Inflammatory macrophage treated with lipopolysaccharide for 1 hour (primary cell): ENCODE data around the gene FAS.

Source experiments
- DNase-seq, 2 donors: peaks; one replicate each; pipeline ENCODE4 v3.0.0-alpha.2; 2020 to 2022

Gene FAS

GRCh38 chr10:88971221-88972061 is 19.2 kb upstream of the FAS start:
- no peak for DNase-seq

GRCh38 chr10:88974012-88974411 is 16.6 kb upstream of the FAS start:
- DNase-seq = no peak

- peak in 1 of 2 donors; percentile 29 for DNase-seq
Observed at GRCh38 chr10:88974446-88975376, 15.9 kb upstream of the FAS start.

- DNase-seq = no peak
Observed at GRCh38 chr10:88975377-88975720, 15.2 kb upstream of the FAS start.

- DNase-seq = no peak
Observed at GRCh38 chr10:88978463-88978862, 12.1 kb upstream of the FAS start.

- DNase-seq = no peak
Observed at GRCh38 chr10:88979153-88979562, 11.4 kb upstream of the FAS start.

GRCh38 chr10:88979603-88980002 is 11.0 kb upstream of the FAS start:
- no peak for DNase-seq

- DNase-seq = no peak
Observed at GRCh38 chr10:88980247-88980646, 10.4 kb upstream of the FAS start.

GRCh38 chr10:88980800-88981199 is 9.8 kb upstream of the FAS start:
- DNase-seq = no peak

GRCh38 chr10:88981435-88981834 is 9.2 kb upstream of the FAS start:
- no peak for DNase-seq

GRCh38 chr10:88982366-88982765 is 8.2 kb upstream of the FAS start:
- DNase-seq = no peak

GRCh38 chr10:88983206-88983605 is 7.4 kb upstream of the FAS start:
- no peak for DNase-seq

- no peak for DNase-seq
Observed at GRCh38 chr10:88983939-88984338, 6.7 kb upstream of the FAS start.

GRCh38 chr10:88984525-88984924 is 6.1 kb upstream of the FAS start:
- DNase-seq = no peak

- peak; percentile 41 to 84 for DNase-seq
Observed at GRCh38 chr10:88986549-88987242, 3.9 kb upstream of the FAS start.

- no peak for DNase-seq
Observed at GRCh38 chr10:88987243-88987725, 3.3 kb upstream of the FAS start.

- no peak for DNase-seq
Observed at GRCh38 chr10:88987840-88988239, 2.8 kb upstream of the FAS start.

GRCh38 chr10:88989423-88989822 is 1.2 kb upstream of the FAS start:
- DNase-seq = no peak

GRCh38 chr10:88989824-88990383 is 694 bp upstream of the FAS start:
- peak; percentile 74 to 90 for DNase-seq

GRCh38 chr10:88991161-88991898 is 732 bp downstream of the FAS start:
- DNase-seq = peak; percentile 77 to 81

- peak; percentile 59 to 67 for DNase-seq
Observed at GRCh38 chr10:88991899-88992320, 1.3 kb downstream of the FAS start.

GRCh38 chr10:88992921-88993524 is 2.4 kb downstream of the FAS start:
- peak; percentile 55 to 56 for DNase-seq
